K562 (cell line): ENCODE data around the gene SYNE1.

Experiments
- POLR2A ChIP-seq: fragments of 450-650 bp; conservative IDR thresholded peaks from 2 replicates; pipeline ENCODE4 v1.6.1; 2016
- TFAM ChIP-seq: fragments of 250-450 bp; sonication (Bioruptor Pico); conservative IDR thresholded peaks from 2 replicates; pipeline ENCODE4 v1.5.0; 2021; ENCODE audit warnings: mild to moderate bottlenecking, moderate library complexity
- YY1 ChIP-seq, 3 experiments: IDR thresholded peaks; 2 replicates each; pipeline ENCODE4 v1.6.1; 2011; ENCODE audit warnings: low read length in 2 of 3, mild to moderate bottlenecking in 2 of 3, moderate library complexity in 2 of 3, borderline replicate concordance in 1 of 3, control low read depth in 1 of 3, low read depth in 1 of 3; ENCODE audit not compliant: insufficient read depth in 3 of 3, insufficient replicate concordance in 2 of 3, control insufficient read depth in 1 of 3, insufficient read length in 1 of 3; ENCODE audit errors: extremely low read depth in 1 of 3
- ZNF589 ChIP-seq: fragments of 200-800 bp; sonication (Bioruptor generic); IDR thresholded peaks from 2 replicates; pipeline ENCODE4 v1.6.1; 2016; ENCODE audit warnings: low read depth, missing genetic modification characterization, missing compliant biosample characterization
- TF ChIP-seq, protein P1 (sequence below): fragments of 250-450 bp; sonication (Bioruptor Pico); IDR thresholded peaks from 2 replicates; pipeline ENCODE4 v1.8.0; 2022; ENCODE audit warnings: inconsistent platforms
- TF ChIP-seq, protein P2 (sequence below): sonication (generic); formaldehyde crosslinking; IDR thresholded peaks from 2 replicates; pipeline ENCODE4 v1.9.0; 2022; ENCODE audit warnings: mild to moderate bottlenecking, missing genetic modification reagents

DNA sequence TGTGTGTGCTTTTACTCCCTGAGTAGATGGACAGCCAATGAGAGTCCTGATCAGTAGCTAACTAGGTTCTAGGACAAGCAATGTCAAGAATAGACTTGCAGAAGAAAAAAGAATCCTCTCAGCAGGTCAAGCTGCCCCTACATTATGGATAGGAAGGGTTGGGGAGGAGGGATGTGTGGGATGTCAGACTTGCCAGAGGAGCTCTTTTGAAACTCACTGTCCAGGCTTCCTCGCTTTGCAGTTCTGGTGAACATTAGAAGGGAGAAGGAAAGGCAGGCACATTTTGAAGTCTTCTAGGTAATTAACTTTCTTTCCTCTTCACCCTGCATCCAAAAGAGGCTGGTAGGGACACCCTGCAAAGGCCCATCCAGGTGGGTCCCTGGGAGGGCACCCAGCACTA is 48.7 kb downstream of the SYNE1 start:
- TF ChIP-seq, protein P1, sequence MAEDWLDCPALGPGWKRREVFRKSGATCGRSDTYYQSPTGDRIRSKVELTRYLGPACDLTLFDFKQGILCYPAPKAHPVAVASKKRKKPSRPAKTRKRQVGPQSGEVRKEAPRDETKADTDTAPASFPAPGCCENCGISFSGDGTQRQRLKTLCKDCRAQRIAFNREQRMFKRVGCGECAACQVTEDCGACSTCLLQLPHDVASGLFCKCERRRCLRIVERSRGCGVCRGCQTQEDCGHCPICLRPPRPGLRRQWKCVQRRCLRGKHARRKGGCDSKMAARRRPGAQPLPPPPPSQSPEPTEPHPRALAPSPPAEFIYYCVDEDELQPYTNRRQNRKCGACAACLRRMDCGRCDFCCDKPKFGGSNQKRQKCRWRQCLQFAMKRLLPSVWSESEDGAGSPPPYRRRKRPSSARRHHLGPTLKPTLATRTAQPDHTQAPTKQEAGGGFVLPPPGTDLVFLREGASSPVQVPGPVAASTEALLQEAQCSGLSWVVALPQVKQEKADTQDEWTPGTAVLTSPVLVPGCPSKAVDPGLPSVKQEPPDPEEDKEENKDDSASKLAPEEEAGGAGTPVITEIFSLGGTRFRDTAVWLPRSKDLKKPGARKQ (CRISPR knock-in tag) = no peak
- no peak for TF ChIP-seq TFAM (CRISPR knock-in tag)
- TF ChIP-seq POLR2A = no peak
- no peak for TF ChIP-seq ZNF589 (CRISPR knock-in tag)
- TF ChIP-seq, protein P2, sequence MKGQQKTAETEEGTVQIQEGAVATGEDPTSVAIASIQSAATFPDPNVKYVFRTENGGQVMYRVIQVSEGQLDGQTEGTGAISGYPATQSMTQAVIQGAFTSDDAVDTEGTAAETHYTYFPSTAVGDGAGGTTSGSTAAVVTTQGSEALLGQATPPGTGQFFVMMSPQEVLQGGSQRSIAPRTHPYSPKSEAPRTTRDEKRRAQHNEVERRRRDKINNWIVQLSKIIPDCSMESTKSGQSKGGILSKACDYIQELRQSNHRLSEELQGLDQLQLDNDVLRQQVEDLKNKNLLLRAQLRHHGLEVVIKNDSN (CRISPR knock-in tag) = no peak
- TF ChIP-seq YY1 (IDR thresholded peaks at IDR 0.05; ENCODE audit: borderline replicate concordance in 1 of 3, control insufficient read depth in 1 of 3, extremely low read depth in 1 of 3, insufficient read depth in 3 of 3, insufficient read length in 1 of 3, insufficient replicate concordance in 2 of 3, low read depth in 1 of 3, low read length in 2 of 3) = no peak
